Measurements from ENCODE around the gene PRSS50.

PRSS50 gene

DNA sequence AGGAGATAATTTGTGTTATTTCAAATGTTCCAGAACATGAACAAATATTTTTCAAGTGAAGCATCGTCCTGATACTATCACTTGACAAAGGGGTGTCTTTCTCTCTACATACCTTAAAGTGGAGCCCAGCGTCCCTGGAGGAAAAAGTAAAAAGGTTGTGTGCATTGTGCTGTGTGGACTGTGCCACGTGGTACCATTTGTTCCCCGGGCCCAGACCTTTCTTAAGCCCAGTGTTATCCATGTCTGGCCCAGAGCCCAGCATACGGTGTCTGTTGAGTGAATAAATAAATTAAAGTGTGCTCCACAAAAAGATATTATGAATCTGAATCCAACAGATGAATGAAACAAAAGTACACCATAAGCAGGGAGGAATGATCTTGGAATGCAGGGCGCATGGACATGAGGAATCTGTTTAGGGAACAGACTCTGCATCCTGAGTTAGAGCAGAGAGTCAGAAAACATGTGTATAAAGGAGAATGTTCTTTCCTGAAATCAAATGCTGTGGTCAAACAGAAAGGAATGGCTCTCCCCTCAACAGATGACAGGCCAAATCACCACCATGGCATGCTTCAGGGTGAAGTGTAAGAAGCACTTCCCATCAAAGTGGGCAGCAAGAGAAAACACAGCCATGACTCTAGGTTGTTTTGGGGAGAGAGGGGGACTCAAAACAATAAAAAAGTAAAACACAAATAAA, 8.1 kb upstream of the PRSS50 start:
- DNase-seq (ENCODE audit: low read depth in 3 of 3), result no peak

DNA sequence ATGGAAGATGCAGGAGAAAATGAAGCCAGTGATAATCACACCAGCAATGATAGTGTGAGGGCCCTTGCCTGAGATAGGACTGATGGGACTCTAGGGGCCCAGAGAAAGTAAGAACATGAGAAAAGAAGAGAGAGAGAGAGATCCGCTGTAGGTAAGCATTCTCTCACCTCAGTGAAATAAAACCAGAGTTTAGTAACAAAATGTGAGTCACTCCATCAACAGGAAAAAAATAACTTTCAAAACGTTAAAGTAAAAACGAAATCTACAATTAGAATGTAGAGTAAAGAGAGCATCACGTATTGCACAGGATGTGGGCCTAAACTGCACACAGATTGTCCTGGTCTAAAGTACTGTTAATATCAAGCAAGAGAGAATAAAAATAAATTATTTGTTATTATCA, 6.8 kb upstream of the PRSS50 start:
- no peak for DNase-seq (ENCODE audit: low read depth in 3 of 3)

DNA sequence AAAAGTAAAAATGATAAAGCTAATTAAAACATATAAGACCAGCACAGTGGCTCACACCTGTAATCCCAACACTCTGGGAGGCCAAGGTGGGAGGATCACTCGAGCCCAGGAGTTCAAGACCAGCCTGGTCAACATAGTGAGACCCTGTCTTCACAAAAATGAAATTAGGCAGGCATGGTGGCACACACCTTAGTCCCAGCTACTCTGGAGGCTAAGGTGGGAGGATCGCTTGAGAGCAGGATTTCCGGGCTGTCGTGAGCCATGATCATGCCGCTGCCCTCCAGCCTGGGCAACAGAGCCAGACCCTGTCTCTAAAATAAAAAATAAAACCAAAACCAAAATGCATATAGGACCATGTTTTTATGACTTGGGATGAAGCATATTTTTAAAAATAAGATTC, 4.8 kb upstream of the PRSS50 start:
- no peak for DNase-seq (ENCODE audit: low read depth in 3 of 3)

DNA sequence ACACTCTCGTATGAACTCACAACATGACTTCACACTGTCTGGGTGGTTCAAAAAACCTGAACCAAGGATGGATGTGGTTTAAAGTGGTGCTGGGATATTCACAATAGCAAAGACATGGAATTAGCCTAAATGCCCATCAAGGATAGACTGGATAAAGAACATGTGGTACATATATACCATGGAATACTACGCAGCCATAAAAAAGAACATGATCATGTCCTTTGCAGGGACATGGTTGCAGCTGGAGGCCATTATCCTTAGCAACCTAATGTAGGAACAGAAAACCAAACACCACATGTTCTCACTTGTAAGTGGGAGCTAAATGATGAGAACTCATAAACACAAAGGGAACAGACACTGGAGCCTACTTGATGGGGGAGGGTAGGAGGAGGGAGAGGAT, 3.3 kb upstream of the PRSS50 start:
- DNase-seq (ENCODE audit: low read depth in 3 of 3), result no peak

DNA sequence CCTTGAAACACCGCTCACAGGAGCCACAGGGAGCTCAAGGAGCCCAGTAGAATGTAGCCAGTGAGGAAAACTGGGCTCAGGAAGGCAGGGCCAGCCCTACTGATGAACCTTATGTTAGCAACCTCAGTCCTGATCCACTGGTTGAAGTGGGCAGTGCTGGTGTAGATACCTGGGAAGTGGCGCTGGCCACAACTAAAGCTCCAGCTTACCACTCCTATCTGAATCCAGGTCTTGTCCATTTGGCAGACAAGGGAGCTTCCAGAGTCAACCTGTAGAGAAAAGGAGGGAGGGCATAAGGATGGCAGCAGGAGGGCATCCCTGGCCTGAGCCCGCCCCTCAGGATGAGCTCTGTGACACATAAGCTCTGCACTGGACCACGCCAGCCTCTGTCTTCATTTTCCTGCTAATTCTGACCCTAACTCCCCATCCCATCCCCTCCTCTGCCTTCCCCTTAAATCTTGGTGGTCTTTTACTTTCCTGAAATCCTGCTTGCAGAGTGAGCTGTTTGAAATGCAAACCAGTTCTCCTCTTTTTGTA, 2.1 kb upstream of the PRSS50 start:
- DNase-seq (ENCODE audit: low read depth in 3 of 3), result no peak

DNA sequence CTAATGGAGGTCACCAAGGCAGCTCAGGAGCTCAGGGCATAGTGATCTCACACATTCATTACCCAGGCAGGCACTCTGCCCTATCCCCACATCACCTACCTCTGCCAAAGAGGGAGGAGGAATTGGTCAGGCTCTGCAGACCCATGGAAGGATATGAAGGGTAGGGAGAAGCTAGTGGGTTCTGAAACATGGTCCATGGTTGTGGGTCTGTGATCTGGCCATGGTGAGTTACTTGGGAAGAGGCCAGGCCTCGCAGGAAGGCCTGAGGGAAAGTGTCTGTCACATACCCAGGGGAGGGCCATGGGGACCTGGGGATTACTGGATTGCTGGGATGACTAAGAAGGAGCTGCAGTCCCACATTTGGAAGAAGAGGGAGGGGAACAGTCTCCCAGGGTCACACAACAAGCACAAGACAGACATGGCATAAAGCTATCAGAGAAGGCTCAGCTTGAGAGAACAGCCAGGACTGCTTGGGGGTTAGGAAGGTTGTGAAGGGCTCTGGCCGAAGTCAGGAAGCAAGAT, 1.4 kb upstream of the PRSS50 start:
- DNase-seq (ENCODE audit: low read depth in 3 of 3), result no peak

DNA sequence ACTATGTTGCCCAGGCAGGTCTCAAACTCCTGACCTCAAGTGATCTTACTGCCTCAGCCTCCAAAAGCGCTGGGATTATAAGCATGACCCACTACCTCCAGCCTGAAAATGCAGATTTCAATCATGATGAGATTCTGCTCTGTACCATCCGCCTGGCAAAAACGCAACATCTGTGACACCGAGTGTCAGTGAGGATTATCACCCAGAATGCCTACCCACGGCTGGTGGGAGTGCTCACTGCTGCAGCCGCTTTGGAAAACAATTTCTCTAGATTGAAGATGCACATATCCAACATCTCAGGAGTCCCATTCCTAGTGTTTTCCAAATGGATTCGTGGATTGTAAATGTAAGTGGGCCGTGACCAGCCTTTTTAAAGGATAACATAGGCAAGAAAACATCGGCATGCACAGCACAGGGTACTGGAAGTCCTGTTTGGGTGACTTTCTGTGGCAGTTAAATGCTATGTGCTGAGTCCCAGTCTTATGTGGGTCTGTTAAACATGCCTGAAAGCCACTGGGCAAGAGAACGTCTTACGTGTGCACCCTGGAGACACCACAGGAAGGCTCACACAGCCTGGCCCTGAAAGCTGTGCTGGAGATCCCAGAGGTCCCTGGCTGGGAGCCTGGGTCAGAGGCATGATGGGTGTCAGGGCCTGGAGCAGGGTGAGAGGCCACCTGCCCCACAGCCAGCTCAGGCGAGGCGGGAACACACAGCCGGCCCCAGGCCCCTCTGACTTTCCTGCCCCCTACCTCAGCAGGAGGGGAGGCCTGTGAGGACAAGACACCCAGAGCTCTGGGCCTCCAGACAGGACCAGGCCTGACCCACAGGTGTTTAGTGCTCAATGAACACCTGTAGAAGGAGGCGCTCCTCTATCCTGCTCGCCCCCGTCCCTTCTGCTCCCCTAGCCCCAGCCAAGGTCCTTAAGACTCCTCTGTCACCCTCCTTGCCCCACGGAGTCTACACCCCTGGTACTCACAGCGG, 918 bp downstream of the PRSS50 start:
- no peak for DNase-seq (ENCODE audit: low read depth in 3 of 3)

DNA sequence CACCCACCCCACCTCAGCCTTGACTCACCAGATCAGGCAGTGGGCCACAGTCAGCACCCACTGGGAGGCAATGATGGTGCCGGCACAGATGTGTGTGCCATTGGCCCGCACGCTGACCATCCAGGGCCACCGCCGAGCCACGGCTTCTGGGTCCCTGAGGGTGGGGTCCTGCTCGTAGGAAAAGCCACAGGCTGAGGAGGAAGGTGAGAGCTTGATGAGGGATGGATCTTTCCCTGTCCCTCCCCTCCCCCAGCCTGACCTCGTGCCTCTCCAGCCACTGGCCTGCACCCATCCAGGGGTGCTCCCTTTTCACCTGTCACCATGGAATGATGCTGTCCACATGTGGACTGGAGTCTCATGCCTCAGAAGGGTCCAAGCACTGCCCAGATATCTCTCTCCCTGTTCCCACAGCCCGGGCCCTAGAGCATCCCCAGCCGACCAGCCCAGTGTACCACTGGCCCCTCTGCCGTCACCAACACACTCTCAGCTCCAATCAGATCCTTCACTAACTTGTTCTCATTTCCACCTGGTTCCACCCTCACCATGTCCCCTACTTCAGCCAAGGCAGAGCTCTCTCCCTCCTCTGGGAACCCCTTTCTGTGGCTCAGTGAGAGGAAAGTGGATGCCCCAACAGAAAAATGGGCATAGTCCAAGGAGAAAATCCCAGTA, 2.0 kb downstream of the PRSS50 start:
- no peak for DNase-seq (ENCODE audit: low read depth in 3 of 3)

DNA sequence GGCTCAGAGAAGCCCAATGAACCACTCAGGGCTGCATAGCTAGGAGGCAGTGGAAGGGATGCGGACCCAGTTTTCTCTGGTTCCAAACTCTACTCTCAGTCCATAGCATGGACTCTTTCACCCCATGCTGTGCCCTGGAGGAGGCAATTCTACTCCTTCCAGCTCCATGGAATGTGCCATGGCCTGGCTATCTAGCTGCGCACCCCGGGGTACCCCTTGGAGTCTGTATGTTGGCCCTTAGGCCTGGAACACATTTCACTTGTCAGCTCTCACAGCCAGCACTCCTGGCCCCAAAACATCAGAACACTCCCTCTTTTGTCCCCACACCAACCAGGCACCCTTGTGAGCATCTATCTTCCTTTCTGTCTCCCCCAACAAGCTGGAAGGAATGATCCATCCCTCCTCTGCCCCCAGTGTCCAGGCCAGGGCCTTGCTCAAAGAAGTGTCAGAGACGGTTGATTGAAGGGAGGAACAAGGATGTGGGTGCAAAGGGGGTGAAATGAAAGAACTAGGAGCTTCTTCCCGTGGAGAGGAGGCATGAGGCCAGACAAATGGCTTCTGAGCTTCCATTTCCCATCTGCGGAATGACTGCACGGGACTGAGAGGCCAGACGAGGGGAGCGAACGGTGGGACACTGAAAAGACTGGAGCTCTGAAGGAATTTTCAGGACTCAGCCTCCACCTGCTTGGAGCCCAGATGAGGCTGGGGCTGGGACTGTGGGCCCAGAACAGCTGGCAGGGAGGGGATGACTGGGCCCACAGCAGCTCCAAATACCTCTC, 2.8 kb downstream of the PRSS50 start:
- no peak for DNase-seq (ENCODE audit: low read depth in 3 of 3)

DNA sequence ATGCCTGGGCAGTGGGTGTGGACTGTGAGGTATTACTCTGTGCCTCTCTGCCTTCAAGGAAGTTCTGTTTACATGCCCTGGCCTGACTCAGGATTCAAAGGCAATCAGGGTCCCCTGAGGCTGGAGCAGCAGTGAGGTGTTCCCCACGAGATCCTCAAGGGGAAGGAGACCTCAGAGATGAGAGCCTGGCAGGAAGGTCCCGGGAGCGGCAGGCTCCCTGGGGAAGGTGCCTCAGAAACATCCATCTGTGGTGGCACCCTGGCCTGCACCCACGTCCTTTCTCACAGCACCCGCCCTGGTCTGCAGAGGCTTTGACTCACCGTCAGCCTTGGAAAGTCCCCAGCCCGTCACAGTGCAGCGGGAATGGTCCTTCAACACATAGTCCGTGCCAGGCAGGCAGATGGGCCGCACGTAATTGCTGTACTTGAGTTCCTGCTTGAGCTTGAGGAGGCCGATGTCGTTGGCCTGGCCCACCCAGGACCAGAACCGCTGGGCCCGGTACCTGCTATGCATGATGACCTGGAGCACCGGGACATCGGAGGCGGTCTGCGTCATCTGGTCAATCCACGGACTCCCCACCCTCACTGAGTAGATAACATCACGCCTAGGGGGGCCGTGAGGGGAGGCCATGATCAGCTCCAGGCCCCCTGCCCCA, 3.6 kb downstream of the PRSS50 start:
- DNase-seq (ENCODE audit: low read depth in 3 of 3), result no peak

DNA sequence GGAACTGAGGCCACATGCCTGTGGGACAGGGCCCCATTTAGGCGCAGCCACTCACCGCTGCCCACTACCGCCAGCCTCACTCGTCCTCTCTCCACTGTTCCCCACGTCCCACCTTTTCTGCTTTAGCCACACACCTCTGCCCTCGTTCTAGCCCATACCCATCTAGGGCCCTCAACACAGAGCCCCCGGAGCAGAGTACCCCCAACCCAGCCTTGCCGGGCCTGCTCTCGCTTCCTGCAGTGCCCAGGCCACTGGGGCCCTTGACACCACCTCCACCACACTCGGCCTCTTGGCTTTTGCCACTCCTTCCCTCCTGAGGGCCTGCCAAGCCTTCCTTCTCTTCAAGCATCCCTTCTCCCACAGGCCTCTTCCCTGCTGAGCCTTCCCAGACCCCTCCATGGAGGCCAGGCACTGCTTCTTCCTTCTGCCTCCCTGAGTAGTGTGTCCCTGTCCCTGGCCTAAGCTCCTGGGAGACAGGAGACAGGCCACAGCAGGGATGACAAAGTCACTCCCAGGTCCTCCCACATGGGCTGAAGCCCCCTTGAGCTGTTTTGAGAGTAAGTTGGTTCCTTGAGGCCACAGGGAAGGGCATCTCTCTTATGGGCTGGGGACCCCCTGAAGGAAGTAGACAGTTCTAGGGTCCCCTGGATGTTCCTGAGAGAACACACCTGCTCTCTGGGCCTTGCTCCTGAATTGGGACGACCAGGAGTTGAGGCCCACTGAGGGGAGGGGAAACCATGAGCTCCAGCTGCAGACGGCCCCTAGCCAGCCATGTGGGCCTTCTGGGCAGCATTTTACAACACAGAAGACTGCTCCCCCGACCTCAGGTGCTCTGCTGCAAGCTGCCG, 4.4 kb downstream of the PRSS50 start:
- no peak for DNase-seq (ENCODE audit: low read depth in 3 of 3)

DNA sequence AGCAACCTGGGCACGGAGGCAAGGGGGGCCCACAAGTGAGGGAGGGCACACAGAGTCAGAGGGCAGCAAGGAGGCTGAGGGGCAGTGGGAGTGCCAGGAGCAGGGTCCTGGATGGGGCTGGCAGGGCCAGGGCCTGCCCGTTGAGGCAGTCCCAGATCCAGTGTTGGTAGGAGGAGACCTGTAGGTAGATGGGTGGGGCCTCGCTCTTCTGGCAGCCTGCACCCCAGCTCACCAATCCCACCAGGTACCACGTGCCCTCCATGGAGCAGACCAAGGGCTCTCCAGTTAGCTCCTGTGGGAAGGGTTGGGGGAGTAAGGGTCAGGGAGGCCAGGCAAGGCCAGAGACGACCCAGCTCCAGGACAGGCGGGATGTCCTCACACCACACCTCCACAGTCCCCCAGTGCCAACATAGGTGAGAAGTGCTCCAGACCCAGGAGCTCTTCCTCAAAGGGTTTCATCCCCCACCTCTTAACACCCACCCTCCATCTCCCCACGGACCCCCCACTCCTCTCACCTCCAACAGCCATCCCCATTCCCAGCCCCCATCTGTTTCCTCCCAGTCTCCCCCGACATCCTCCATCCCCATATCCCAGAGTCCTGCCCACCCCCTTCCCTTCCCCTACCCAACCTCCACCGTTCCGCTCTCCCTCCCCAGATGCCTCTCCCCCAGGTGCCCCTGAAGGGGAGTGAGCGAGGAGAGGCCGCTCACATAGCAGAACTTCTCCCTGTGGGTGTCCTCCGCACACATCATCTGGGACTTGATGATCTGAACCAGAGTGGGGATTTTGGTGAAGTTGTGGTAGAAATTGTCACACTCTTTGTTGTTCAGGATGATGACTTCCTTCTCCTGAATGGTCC, 5.2 kb downstream of the PRSS50 start:
- DNase-seq (ENCODE audit: low read depth in 3 of 3), result no peak

DNA sequence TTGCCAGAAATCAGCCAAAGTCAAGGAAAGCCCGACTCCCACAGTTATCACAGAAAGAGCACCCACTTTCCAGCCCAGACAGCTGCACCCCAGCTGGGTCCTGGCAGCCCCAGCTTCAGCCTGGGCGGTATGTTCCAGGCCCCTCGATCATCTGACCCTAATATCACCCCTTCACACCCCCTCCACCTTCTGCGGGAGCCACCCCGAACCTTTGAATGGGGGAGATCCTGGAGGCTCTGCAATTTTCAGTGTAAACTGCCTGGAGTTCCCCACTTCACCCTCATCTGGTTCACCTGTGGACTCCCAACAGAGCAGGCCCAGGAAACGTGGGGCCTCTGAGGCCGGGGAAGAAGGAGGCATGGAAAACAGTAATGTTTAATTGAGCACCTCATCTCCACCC, 5.9 kb downstream of the PRSS50 start:
- no peak for DNase-seq (ENCODE audit: low read depth in 3 of 3)

DNA sequence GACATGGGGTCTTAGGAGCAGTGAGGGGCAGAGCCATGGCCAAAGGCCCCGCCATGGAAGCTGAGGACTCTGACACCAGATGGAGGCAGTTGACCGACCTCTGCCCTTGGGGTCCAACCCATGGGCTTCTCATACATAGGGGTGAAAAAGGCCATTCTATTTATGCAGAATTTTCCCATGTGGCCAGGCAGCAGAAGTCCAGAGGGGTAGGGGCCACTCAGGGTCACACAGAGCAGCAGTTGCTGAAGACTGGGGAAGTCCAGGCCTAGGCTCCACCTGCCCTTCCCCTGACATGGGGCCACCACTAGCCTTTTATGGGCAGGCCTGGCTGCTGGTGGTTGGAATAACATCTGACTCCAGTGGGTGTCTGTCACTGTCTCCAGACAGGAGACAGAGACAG, 6.4 kb downstream of the PRSS50 start:
- no peak for DNase-seq (ENCODE audit: low read depth in 3 of 3)

DNA sequence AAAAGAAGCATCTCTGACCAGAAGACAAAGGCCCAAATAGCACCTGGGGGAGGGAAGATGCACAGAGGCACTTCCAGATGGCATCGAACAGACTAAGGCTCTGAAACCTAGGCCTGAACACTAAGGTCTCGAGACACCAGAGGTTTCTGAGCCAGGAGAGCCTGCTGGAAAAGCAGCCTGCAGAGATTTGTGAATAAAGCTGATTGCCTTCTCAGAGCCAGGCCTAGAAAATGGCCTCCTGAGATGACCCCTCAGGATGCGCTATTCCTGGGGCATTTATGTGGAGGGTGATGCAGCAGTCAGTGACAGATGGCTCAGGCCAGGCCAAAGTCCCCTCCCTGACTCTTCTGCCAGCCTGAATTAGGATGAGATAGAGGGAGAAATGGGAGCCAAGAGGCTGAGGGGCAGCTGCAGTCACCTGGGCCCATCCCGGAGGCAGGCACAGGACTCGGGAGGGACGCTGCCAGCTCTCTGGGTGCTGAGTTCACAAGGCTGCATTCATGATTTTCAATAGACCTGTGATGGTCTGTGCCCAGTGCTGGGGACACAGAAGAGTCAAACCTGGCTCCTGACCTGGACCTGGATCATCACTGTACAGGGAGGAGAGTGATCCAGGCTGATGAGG, 6.9 kb downstream of the PRSS50 start:
- DNase-seq (ENCODE audit: low read depth in 3 of 3), result no peak

DNA sequence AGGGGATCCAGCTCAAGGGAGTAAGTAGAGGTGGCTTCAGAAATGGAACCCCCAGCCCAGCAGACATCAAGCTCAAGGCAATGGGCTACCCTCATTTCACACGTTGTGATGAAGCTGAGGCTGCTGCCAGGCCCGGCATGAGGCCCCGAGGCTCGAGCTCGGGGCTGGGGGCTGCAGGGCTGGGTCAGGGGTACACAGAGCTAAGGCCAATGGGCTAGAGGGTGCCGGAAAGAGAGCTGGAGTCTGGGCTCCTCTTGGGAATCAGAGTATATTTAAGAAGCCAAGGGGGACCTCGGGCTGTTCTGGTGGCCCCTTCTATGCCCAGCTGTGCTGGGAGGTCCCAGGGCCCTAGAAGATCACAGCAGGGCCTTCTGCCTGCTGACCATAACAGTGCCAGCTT, 7.4 kb downstream of the PRSS50 start:
- DNase-seq (ENCODE audit: low read depth in 3 of 3), result no peak

DNA sequence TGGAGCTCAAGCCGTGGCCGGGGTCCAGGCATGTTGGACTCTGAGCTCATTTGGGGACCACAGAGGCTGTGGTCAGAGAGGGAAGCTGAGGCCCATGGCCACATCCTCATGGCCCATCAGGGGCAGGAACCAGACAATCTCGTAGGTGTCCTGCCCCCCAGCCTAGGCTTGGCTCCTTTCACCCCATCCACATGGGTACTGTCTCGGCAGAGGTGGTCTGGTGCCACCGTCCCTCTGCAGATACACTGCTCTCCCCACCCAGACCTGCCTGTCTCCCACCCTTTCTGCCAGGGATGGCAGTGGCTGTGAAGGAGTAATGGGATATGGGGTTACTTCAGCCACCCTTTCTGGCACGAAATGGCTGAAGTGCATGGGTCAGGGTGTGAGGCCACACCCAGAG, 7.9 kb downstream of the PRSS50 start:
- no peak for DNase-seq (ENCODE audit: low read depth in 3 of 3)

DNA sequence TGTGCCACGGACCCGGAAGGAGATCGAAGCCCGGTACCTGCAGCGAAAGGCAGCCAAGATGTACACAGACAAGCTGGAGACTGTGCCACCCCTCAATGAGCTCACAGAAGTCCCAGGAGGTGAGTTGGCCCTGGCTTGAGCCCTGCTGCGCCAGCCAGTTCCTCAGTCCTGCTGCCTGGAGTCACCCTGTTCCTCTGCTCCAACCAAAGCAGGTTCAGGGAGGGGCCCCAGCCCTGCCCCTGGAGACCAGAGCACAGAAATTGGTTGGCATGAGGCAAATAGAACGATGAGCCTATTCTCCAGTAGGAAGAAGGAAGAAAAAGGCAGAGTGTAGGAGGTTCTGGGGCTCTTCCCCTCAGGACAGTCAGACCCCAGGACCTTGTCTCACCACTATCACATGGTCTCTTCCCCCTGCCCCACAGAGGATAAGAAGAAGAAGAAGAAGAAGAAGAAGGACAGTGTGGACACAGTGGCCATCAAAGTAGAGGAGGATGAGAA, 8.5 kb downstream of the PRSS50 start:
- no peak for DNase-seq (ENCODE audit: low read depth in 3 of 3)

Data from stimulated activated CD4-positive, alpha-beta T cell treated with anti-CD3 and anti-CD28 coated beads, TNF-alpha, amount 100 ng/mL, for 48 hours (primary cell).